PC-9 (cell line): ENCODE results near the gene USP34. TPM values are rescaled to one million over a fixed set of nuclear protein-coding genes. Genes with fewer than 3 reads are reported as not detected.

Experiments
- BruUV-seq: library from RNA; stranded (reverse); fragments of 400-500 nt; replicated peaks from 2 replicates; lab custom pipeline; 2021; lab: Mats Ljungman, UMichigan
- CTCF ChIA-PET: fragments of 300-600 bp; sonication (Branson Sonifier 250); formaldehyde crosslinking; loops from one replicate; lab custom pipeline; 2022; ENCODE audit warnings: antibody characterized with exemption; lab: Charles Lee
- POLR2A ChIA-PET: fragments of 300-600 bp; sonication (Branson Sonifier 250); formaldehyde crosslinking; loops from one replicate; lab custom pipeline; 2022; ENCODE audit warnings: antibody characterized with exemption; ENCODE audit not compliant: unreplicated experiment; lab: Charles Lee
- DNase-seq, 2 experiments: peaks; one replicate each; pipeline versions ENCODE4 v3.0.0 to v3.0.0-alpha.2; 2015 to 2022; ENCODE audit warnings: mixed read lengths in 1 of 2
- H2AFZ ChIP-seq: fragments of 200-600 bp; sonication (generic); 2 replicates; pipeline ENCODE4 v1.8.1; 2017; ENCODE audit warnings: antibody characterized with exemption
- H3F3A ChIP-seq: fragments of 200-600 bp; sonication (generic); 2 replicates; pipeline ENCODE4 v1.8.1; 2017; ENCODE audit warnings: antibody characterized with exemption, mild to moderate bottlenecking, low read depth; ENCODE audit not compliant: insufficient read depth
- H3K27ac ChIP-seq: fragments of 200-600 bp; sonication (generic); 2 replicates; pipeline ENCODE4 v1.6.1; 2016; ENCODE audit warnings: mixed run types
- H3K27me3 ChIP-seq: fragments of 200-600 bp; sonication (generic); 2 replicates; pipeline ENCODE4 v1.6.1; 2016; ENCODE audit warnings: low read depth, mixed run types; ENCODE audit not compliant: insufficient read depth
- H3K36me3 ChIP-seq: fragments of 200-600 bp; sonication (generic); 2 replicates; pipeline ENCODE4 v1.6.1; 2016; ENCODE audit warnings: low read depth, mixed run types
- H3K4me1 ChIP-seq: fragments of 200-600 bp; sonication (generic); replicated peaks from 2 replicates; pipeline ENCODE4 v1.6.1; 2016; ENCODE audit warnings: mixed run types; ENCODE audit not compliant: insufficient read depth
- H3K4me2 ChIP-seq: fragments of 200-600 bp; sonication (generic); 2 replicates; pipeline ENCODE4 v1.6.1; 2017; ENCODE audit warnings: mixed run types
- H3K4me3 ChIP-seq: fragments of 200-600 bp; sonication (generic); 2 replicates; pipeline ENCODE4 v1.6.1; 2016; ENCODE audit warnings: mixed run types
- H3K79me2 ChIP-seq: fragments of 200-600 bp; sonication (generic); 2 replicates; pipeline ENCODE4 v1.6.1; 2017; ENCODE audit warnings: low read depth, mixed run types
- H3K9me2 ChIP-seq: fragments of 200-600 bp; sonication (generic); 2 replicates; pipeline ENCODE4 v1.8.1; 2017; ENCODE audit warnings: mild to moderate bottlenecking; ENCODE audit not compliant: insufficient read depth
- H3K9me3 ChIP-seq: fragments of 200-600 bp; sonication (generic); 2 replicates; pipeline ENCODE4 v1.8.1; 2016; ENCODE audit warnings: low read depth; ENCODE audit not compliant: insufficient read depth
- H4K20me1 ChIP-seq: fragments of 200-600 bp; sonication (generic); 2 replicates; pipeline ENCODE4 v1.8.1; 2017; ENCODE audit not compliant: insufficient read depth
- CTCF ChIP-seq: fragments of 200-600 bp; sonication (generic); conservative IDR thresholded peaks from 2 replicates; pipeline ENCODE4 v1.6.1; 2017; ENCODE audit warnings: mixed run types, antibody characterized with exemption, mild to moderate bottlenecking, moderate library complexity
- EZH2 ChIP-seq: fragments of 200-600 bp; sonication (generic); IDR thresholded peaks from 2 replicates; pipeline ENCODE4 v1.8.0; 2017; ENCODE audit warnings: antibody characterized with exemption, low read depth
- intact Hi-C: fragments of 100-400 bp; cut with micrococcal nuclease; formaldehyde crosslinking; loops from one replicate; pipeline ENCODE4 v1.10.0; 2022; ENCODE audit not compliant: unreplicated experiment
- total RNA-seq: library from RNA; stranded (reverse); gene quantifications from 2 replicates; pipeline ENCODE4 v1.2.3, GENCODE V29; 2021

USP34 gene
- total RNA-seq, 1 experiment from 2014 or later = 120 TPM

GRCh38 chr2:61268249-61268648 lies 202.6 kb downstream of the USP34 start:
- Histone ChIP-seq H4K20me1 (no peaks in the 10 kb centered on the region; the same call in 1 of the 2 replicates), H3K27ac (no peak overlapping the region), H3K9me3 (no peaks in the 10 kb centered on the region), H2AFZ (no peak overlapping the region), H3K9me2 (no peaks in the 10 kb centered on the region), H3K79me2 (no peaks in the 10 kb centered on the region), H3K4me3 (no peak overlapping the region), H3K27me3 (no peaks in the 10 kb centered on the region), H3K4me2 (no peak overlapping the region), H3F3A (no peaks in the 10 kb centered on the region), H3K4me1 (no peaks in the 10 kb centered on the region), H3K36me3 (0 out of 2 replicates have a peak, but pooled peaks cover 12% of the 10 kb centered on the region)
- intact Hi-C loops = no loop called here
- no peak for DNase-seq
- TF ChIP-seq CTCF (no peak), EZH2 (no peak)
- no TSS peak for BruUV-seq
- POLR2A ChIA-PET = no interaction called here
- CTCF ChIA-PET = no interaction called here

- ChIA-PET POLR2A (interaction anchor here (0.8 kb wide), 1 partner anchor 11 kb away, joined by 6 read pairs; no protein-coding TSS in a partner anchor), CTCF (interaction anchor here (0.7 kb wide), 1 partner anchor 386 kb away, joined by 4 read pairs; the partner anchor contains the start of gene REL)
- Histone ChIP-seq H3K27me3 (no peaks in the 10 kb centered on the region), H3K79me2 (no peaks in the 10 kb centered on the region), H3K36me3 (0 out of 2 replicates have a peak, but pooled peaks cover 12% of the 10 kb centered on the region), H3K27ac (no peak overlapping the region), H3K9me2 (no peaks in the 10 kb centered on the region), H3K4me1 (no peaks in the 10 kb centered on the region), H3K9me3 (no peaks in the 10 kb centered on the region), H3F3A (no peaks in the 10 kb centered on the region), H2AFZ (no peak overlapping the region), H3K4me2 (no peak overlapping the region), H4K20me1 (no peaks in the 10 kb centered on the region; the same call in 1 of the 2 replicates), H3K4me3 (no peak overlapping the region)
- no peak for TF ChIP-seq EZH2
- TF ChIP-seq CTCF = no peak
- intact Hi-C loops = no loop called here
- no peak for DNase-seq
- BruUV-seq = no TSS peak
Measured at GRCh38 chr2:61266632-61267505, 204.0 kb downstream of the USP34 start.

GRCh38 chr2:61263830-61264229 lies 207.1 kb downstream of the USP34 start:
- no peaks in the 10 kb centered on the region for H3K9me2 ChIP-seq
- H3K9me3 ChIP-seq = no peaks in the 10 kb centered on the region
- ChIA-PET POLR2A (no interaction called here), CTCF (no interaction called here)
- no peaks in the 10 kb centered on the region for H3K27me3 ChIP-seq
- no TSS peak for BruUV-seq
- H3K4me1 ChIP-seq = no peaks in the 10 kb centered on the region
- H3F3A ChIP-seq = no peaks in the 10 kb centered on the region
- H3K27ac ChIP-seq = no peak overlapping the region
- H3K4me2 ChIP-seq = no peak overlapping the region
- H3K4me3 ChIP-seq = no peak overlapping the region
- TF ChIP-seq EZH2 (no peak), CTCF (no peak)
- H4K20me1 ChIP-seq = no peaks in the 10 kb centered on the region; the same call in 1 of the 2 replicates
- DNase-seq = no peak
- H3K79me2 ChIP-seq = no peaks in the 10 kb centered on the region
- 0 out of 2 replicates have a peak, but pooled peaks cover 20% of the 10 kb centered on the region for H3K36me3 ChIP-seq
- no peak overlapping the region for H2AFZ ChIP-seq
- intact Hi-C loops = no loop called here
